Measurements from ENCODE around the gene GOSR2.

Gene GOSR2

GRCh38 chr17:46892192-46892703, 30.7 kb upstream of the GOSR2 start:
- Histone ChIP-seq H3K27me3 (replicated peaks; ENCODE audit: control insufficient read depth, insufficient read depth, low read length, poor library complexity, severe bottlenecking) (no peaks in the 10 kb centered on the region), H3K4me1 (ENCODE audit: control insufficient read depth, insufficient read depth, low read length, poor library complexity, severe bottlenecking) (no peaks in the 10 kb centered on the region)
- DNase-seq: no peak

DNA sequence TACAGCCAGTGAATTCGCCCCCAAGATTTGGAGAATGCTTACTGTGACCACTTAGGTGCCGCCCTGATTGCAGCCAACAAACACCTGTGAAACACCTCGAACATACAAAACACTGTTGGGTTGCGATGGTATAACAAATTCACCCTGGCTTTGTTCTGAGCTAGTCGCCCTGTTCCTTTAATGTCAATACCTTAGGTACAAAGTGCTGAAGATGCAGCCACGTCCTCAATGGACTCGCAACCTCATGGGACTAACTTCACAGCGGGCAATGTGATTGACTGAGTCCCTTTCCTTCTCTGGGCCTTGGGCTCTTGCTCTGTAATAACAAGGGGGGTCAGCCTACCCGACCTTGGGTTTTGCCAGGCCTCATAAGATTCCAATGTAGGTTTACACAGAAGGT, 28.9 kb upstream of the GOSR2 start:
- Histone ChIP-seq H3K27ac (ENCODE audit: insufficient read depth, low read length, poor library complexity, severe bottlenecking) (no peak overlapping the region), H3K27me3 (replicated peaks; ENCODE audit: control insufficient read depth, insufficient read depth, low read length, poor library complexity, severe bottlenecking) (peaks cover 3% of the 10 kb centered on the region), H3K9me3 (ENCODE audit: control insufficient read depth, low read length) (no peaks in the 10 kb centered on the region), H3K4me1 (ENCODE audit: control insufficient read depth, insufficient read depth, low read length, poor library complexity, severe bottlenecking) (no peaks in the 10 kb centered on the region), H3K4me3 (ENCODE audit: insufficient read depth, low read depth, low read length, poor library complexity, severe bottlenecking) (no peak overlapping the region), H3K36me3 (ENCODE audit: control insufficient read depth, insufficient read depth, low read length) (no peaks in the 10 kb centered on the region)
- DNase-seq: no peak

More at GRCh38 chr17:46892192-46892703, 30.7 kb upstream of the GOSR2 start:
- Histone ChIP-seq H3K4me3 (ENCODE audit: insufficient read depth, low read depth, low read length, poor library complexity, severe bottlenecking) (no peak overlapping the region), H3K36me3 (ENCODE audit: control insufficient read depth, insufficient read depth, low read length) (no peaks in the 10 kb centered on the region), H3K27ac (ENCODE audit: insufficient read depth, low read length, poor library complexity, severe bottlenecking) (no peak overlapping the region), H3K9me3 (ENCODE audit: control insufficient read depth, low read length) (no peaks in the 10 kb centered on the region)

DNA sequence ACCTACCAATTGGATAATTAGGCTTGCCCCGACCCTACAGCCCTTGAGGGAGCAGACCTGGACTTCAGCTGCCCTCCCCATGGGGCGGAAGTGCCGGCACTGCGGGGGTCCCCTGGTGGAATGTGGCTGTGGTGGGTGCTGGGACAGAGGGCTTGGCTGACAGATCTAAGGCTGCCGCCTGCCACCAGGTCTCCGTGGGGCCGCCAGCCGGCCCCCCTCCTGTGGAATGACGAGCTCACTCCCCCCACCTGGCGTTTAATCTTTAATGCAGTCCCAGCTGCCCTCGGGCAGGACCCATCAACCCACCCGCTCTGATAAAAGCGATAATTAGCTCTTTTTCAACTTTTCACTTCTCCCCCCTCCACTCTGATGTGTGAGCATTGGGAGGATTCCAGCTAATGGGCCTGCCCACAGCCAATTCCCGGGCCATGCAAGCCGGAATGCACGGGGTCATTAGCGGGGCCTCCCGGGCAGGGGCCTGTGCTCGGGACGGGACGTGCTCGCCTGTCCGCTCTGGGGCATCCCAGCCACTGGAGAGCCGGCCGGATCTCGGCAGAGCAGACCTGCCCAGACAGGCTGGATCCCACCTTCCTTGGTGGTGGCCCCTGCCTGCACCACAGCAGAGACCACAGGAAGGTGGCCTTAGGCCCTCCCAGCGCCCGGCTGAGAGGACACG, 28.3 kb upstream of the GOSR2 start:
- no peaks in the 10 kb centered on the region for H3K36me3 ChIP-seq (ENCODE audit: control insufficient read depth, insufficient read depth, low read length)
- H3K4me3 ChIP-seq (ENCODE audit: insufficient read depth, low read depth, low read length, poor library complexity, severe bottlenecking): no peak overlapping the region

DNA sequence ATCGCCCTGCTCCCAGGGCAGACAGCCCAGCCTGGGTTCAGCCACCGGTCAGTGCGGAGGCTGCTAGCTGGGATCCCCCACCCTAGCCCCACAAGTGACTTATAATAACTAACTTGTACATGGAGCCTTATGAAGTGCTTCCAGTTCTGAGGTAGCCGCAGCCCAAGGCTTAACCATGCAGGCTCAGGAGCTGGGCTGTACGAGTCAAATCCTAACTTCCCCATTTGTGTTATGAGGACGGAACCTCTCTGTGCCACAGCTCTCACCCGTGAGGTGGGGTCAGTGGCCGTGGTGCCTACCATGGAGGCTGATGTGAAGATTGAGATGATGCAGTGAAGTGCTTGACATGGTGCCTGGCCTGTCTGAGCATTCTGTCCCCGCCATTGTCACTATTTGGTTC, 27.8 kb upstream of the GOSR2 start:
- Histone ChIP-seq H3K4me1 (ENCODE audit: control insufficient read depth, insufficient read depth, low read length, poor library complexity, severe bottlenecking) (no peaks in the 10 kb centered on the region), H3K27ac (ENCODE audit: insufficient read depth, low read length, poor library complexity, severe bottlenecking) (no peak overlapping the region), H3K27me3 (replicated peaks; ENCODE audit: control insufficient read depth, insufficient read depth, low read length, poor library complexity, severe bottlenecking) (peaks cover 3% of the 10 kb centered on the region), H3K4me3 (ENCODE audit: insufficient read depth, low read depth, low read length, poor library complexity, severe bottlenecking) (no peak overlapping the region), H3K9me3 (ENCODE audit: control insufficient read depth, low read length) (no peaks in the 10 kb centered on the region), H3K36me3 (ENCODE audit: control insufficient read depth, insufficient read depth, low read length) (no peaks in the 10 kb centered on the region)
- DNase-seq: no peak

More for the DNA sequence above, 28.3 kb upstream of the GOSR2 start:
- no peak overlapping the region for H3K27ac ChIP-seq (ENCODE audit: insufficient read depth, low read length, poor library complexity, severe bottlenecking)
- H3K4me1 ChIP-seq (ENCODE audit: control insufficient read depth, insufficient read depth, low read length, poor library complexity, severe bottlenecking): no peaks in the 10 kb centered on the region
- peaks cover 3% of the 10 kb centered on the region for H3K27me3 ChIP-seq (replicated peaks; ENCODE audit: control insufficient read depth, insufficient read depth, low read length, poor library complexity, severe bottlenecking)
- no peak for DNase-seq
- no peaks in the 10 kb centered on the region for H3K9me3 ChIP-seq (ENCODE audit: control insufficient read depth, low read length)

- Histone ChIP-seq H3K9me3 (ENCODE audit: control insufficient read depth, low read length) (no peaks in the 10 kb centered on the region), H3K4me1 (ENCODE audit: control insufficient read depth, insufficient read depth, low read length, poor library complexity, severe bottlenecking) (no peaks in the 10 kb centered on the region), H3K27ac (ENCODE audit: insufficient read depth, low read length, poor library complexity, severe bottlenecking) (no peak overlapping the region), H3K4me3 (ENCODE audit: insufficient read depth, low read depth, low read length, poor library complexity, severe bottlenecking) (no peak overlapping the region), H3K27me3 (replicated peaks; ENCODE audit: control insufficient read depth, insufficient read depth, low read length, poor library complexity, severe bottlenecking) (peaks cover 3% of the 10 kb centered on the region), H3K36me3 (ENCODE audit: control insufficient read depth, insufficient read depth, low read length) (no peaks in the 10 kb centered on the region)
- DNase-seq: no peak
Measured at GRCh38 chr17:46896991-46897390, 26.0 kb upstream of the GOSR2 start.

GRCh38 chr17:46898364-46898763, 24.6 kb upstream of the GOSR2 start:
- Histone ChIP-seq H3K4me1 (ENCODE audit: control insufficient read depth, insufficient read depth, low read length, poor library complexity, severe bottlenecking) (no peaks in the 10 kb centered on the region), H3K36me3 (ENCODE audit: control insufficient read depth, insufficient read depth, low read length) (no peaks in the 10 kb centered on the region), H3K27me3 (replicated peaks; ENCODE audit: control insufficient read depth, insufficient read depth, low read length, poor library complexity, severe bottlenecking) (peaks cover 3% of the 10 kb centered on the region), H3K27ac (ENCODE audit: insufficient read depth, low read length, poor library complexity, severe bottlenecking) (no peak overlapping the region), H3K4me3 (ENCODE audit: insufficient read depth, low read depth, low read length, poor library complexity, severe bottlenecking) (no peak overlapping the region), H3K9me3 (ENCODE audit: control insufficient read depth, low read length) (no peaks in the 10 kb centered on the region)
- DNase-seq: no peak

DNA sequence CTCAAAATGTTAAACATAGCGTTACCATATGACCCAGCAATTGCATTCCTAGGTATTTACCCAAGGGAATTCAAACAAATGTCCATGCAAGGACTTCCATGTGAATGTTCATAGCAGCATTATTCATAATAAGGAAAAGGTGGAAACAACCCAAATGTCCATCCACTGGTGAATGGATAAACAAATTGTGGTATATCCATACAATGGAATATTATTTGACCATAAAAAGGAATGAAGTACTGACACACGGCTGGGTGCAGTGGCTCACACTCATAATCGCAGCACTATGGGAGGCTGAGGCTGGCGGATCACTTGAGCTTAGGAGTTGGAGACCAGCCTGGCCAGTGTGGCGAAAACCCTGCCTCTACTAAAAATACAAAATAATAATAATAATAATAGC, 24.1 kb upstream of the GOSR2 start:
- Histone ChIP-seq H3K4me1 (ENCODE audit: control insufficient read depth, insufficient read depth, low read length, poor library complexity, severe bottlenecking) (no peaks in the 10 kb centered on the region), H3K27me3 (replicated peaks; ENCODE audit: control insufficient read depth, insufficient read depth, low read length, poor library complexity, severe bottlenecking) (peaks cover 3% of the 10 kb centered on the region), H3K27ac (ENCODE audit: insufficient read depth, low read length, poor library complexity, severe bottlenecking) (no peak overlapping the region), H3K4me3 (ENCODE audit: insufficient read depth, low read depth, low read length, poor library complexity, severe bottlenecking) (no peak overlapping the region), H3K36me3 (ENCODE audit: control insufficient read depth, insufficient read depth, low read length) (no peaks in the 10 kb centered on the region), H3K9me3 (ENCODE audit: control insufficient read depth, low read length) (no peaks in the 10 kb centered on the region)
- no peak for DNase-seq

GRCh38 chr17:46901291-46901690, 21.7 kb upstream of the GOSR2 start:
- no peak overlapping the region for H3K4me3 ChIP-seq (ENCODE audit: insufficient read depth, low read depth, low read length, poor library complexity, severe bottlenecking)
- no peaks in the 10 kb centered on the region for H3K4me1 ChIP-seq (ENCODE audit: control insufficient read depth, insufficient read depth, low read length, poor library complexity, severe bottlenecking)
- H3K27ac ChIP-seq (ENCODE audit: insufficient read depth, low read length, poor library complexity, severe bottlenecking): no peak overlapping the region
- DNase-seq: no peak
- peaks cover 3% of the 10 kb centered on the region for H3K27me3 ChIP-seq (replicated peaks; ENCODE audit: control insufficient read depth, insufficient read depth, low read length, poor library complexity, severe bottlenecking)
- no peaks in the 10 kb centered on the region for H3K36me3 ChIP-seq (ENCODE audit: control insufficient read depth, insufficient read depth, low read length)
- H3K9me3 ChIP-seq (ENCODE audit: control insufficient read depth, low read length): no peaks in the 10 kb centered on the region

DNA sequence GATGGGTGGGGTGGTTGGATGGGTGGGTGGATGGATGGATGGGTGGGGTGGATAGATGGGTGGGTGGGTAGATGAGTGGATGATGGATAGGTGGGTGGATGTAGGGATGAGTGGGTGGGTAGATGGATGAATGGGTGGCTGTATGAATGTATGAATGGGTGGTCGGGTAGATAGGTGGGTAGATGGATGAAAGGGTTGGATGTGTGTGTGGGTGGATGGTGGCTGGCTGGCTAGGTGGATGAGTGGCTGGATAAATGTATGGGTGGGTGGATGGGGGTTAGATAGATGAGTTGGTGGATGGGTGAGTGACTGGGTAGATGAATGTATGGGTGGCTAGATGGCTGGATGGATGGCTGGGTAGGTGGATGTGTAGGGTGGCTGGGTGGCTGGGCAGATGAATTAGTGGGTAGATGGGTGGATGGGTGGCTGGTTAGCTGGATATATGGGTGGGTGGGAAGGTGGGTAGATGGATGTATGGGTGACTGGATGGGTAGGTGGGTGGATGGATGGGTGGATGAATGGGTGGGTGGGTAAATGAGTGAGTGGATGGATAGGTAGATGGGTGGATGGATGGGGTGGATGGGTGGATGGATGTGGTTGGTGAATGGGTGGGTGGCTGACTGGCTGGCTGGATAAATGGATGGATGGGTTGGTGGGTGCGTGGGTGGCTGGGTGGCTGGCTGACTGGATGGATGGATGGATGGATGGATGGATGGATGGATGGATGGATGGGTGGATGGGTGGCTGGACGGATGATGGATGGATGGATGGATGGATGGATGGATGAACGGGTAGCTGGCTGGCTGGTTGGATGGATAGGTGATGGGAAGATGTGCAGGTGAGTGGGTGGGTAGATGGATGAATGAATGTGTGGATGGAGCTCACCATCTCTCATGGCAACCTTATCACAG, 18.9 kb upstream of the GOSR2 start:
- DNase-seq: no peak
- Histone ChIP-seq H3K4me3 (ENCODE audit: insufficient read depth, low read depth, low read length, poor library complexity, severe bottlenecking) (no peak overlapping the region), H3K27me3 (replicated peaks; ENCODE audit: control insufficient read depth, insufficient read depth, low read length, poor library complexity, severe bottlenecking) (no peaks in the 10 kb centered on the region), H3K4me1 (ENCODE audit: control insufficient read depth, insufficient read depth, low read length, poor library complexity, severe bottlenecking) (no peaks in the 10 kb centered on the region), H3K27ac (ENCODE audit: insufficient read depth, low read length, poor library complexity, severe bottlenecking) (no peak overlapping the region), H3K36me3 (ENCODE audit: control insufficient read depth, insufficient read depth, low read length) (no peaks in the 10 kb centered on the region), H3K9me3 (ENCODE audit: control insufficient read depth, low read length) (no peaks in the 10 kb centered on the region)
